Left lobe of liver (tissue), 2 donors: ENCODE measurements around the gene SPATS2L. TPM values are rescaled to one million over a fixed set of nuclear protein-coding genes. Genes with fewer than 3 reads are reported as not detected.

ENCODE experiments used
- ATAC-seq: fragments of 200-7000 bp; cut with Tn5 transposase; one replicate; pipeline ENCODE4 v1.9.1; 2020; ENCODE audit warnings: mild to moderate bottlenecking, moderate library complexity
- DNase-seq: peaks from one replicate; pipeline ENCODE4 v3.0.0-alpha.2; 2020; ENCODE audit warnings: low spot score
- total RNA-seq: library from RNA; stranded (reverse); gene quantifications from one replicate; pipeline ENCODE4 v1.2.1, GENCODE V29; 2021
- donor health status: DM: no; HTN: no; CAD: no; lungs with moderate emphysema.
- donor health status: DM: no; HTN: yes; CAD: no.

Gene SPATS2L
- total RNA-seq, 1 donor from 2014 or later = 66.8 TPM

DNA sequence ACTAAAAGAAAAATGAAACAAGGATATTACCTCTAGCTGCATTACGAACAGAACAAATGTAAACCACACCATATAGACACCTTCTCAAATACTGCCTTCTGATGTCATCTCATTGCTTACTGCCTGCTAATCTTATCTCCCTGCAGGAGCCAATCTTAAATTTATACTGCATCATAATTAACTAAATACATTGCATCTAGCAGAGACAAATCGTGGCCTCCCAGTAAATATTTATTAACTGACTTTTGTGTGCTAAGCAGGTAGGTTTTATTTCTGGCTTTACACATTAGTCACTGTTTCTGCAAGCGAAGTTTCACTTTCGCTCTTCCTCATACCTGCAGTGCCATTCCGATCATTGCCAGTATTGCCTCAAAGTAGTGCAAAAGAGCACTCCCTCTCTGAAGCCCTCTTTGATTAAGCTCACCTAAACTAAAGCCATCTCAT is 67.5 kb downstream of the SPATS2L start:
- peak; percentile 80 for ATAC-seq
- DNase-seq = no peak

DNA sequence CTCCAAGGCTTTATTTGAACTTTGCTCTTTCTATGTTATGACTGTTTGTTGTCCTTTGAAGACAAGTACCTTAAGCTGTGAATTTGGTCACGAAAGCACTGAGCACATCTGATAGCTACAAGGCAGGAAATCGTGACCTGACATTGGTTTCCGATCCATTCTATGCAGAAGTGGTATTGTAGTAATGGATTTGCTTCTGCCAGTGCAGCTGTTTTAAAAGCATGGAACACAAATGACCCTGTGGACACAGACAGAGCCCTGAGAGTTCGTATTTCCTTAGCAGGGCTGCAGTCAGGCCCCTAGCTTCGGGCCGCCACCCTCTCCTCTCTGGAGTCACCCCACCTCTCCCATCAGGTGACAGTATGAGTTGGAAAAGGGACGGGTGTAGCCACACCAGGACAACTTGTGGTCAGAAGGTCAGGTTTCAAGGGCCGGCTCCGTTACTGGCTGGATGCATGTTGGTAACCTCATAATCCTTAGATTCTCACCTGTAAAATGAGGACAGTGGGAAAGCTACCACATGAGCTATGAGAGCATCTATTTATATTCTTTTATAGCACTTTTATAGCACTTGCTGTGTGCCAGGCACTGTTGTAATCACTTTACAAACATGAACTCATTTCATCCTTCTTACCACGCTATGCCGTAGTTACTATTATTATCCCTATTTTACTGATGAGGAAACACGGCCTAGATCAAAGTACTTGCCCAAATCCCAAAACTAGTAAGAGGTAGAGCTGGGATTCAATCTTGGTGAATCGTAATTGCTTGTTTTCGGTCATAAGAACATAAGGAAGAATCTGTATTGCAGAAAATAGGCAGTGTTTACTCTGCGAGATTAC is 70.2 kb downstream of the SPATS2L start:
- DNase-seq (no peak), ATAC-seq (peak; percentile 42)

DNA sequence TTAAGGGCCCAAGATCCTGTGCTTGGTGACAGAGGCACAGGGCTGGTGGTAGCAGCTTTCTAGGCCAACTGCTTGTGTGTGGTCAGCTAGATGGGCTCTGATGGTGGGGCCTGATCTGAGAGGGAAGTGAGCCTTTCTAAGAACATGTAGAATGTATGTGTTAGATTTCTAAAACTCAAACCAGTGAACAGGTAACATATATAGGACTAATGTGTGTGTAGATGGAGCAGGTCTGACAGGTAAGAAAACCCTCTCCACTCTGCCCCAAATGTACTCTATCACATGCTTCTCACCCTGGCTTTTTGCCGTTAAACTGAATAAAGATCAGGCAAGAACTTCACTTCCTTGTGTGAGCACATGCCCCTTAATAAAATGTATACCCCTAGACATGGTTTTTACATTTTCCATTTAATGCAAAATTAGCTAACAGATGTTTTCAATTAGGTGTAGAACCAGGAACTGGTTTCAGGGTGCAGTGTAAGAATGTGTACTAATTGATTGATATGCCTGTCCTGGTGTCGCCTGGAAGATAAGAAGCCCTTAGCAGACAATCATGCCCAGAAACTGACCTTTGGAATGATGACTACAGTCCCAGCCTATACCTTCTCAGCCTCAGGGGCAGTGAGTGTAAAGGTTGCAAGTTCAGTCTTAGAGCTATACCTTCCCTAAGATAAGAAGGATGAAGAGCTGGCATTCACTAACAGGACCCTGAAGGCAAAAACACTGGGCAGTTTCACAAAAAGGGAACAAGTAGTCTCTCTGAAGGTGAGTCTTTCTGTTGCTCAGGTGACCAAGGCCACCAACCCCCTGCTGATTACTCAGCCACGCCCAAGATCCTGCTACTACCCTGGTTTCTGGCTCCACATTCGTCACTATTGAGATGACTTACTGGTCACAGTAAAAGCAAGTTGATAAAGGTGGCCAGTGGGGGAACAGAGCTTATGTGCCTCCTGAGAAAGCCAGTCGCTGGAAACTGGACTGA is 71.2 kb downstream of the SPATS2L start:
- no peak for DNase-seq

DNA sequence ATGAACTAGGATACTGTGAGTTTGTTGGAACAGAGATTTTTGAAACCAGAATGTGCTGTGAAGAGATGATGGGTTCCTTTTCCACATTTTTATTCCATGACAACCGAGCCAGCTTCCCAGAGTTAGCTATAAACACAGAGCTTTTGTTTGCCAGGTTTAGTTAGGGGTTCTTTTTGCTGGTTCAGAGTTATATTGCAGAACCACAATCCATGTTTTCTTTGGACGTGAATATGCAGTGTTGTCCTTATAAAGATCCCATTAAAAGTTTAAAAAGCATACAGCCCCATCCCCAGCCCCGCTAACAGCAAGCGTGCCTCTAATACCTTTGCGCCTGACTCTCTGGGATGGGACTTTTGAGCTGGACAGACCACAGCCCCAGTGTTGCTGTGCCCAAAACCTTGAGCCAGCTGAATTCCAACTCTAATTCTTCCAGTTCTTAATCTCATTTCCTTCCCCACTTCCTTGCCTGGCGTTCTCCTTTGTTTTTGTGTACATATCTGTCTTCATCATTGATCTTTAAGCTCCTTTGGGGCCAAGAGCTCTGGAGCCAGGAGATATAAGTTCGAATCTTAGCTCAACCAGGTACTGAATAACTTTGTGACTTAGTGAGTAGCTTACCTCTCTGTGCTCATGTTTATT is 72.3 kb downstream of the SPATS2L start:
- DNase-seq (no peak), ATAC-seq (no peak)

More for the DNA sequence above, 71.2 kb downstream of the SPATS2L start:
- peak; percentile 22 for ATAC-seq

DNA sequence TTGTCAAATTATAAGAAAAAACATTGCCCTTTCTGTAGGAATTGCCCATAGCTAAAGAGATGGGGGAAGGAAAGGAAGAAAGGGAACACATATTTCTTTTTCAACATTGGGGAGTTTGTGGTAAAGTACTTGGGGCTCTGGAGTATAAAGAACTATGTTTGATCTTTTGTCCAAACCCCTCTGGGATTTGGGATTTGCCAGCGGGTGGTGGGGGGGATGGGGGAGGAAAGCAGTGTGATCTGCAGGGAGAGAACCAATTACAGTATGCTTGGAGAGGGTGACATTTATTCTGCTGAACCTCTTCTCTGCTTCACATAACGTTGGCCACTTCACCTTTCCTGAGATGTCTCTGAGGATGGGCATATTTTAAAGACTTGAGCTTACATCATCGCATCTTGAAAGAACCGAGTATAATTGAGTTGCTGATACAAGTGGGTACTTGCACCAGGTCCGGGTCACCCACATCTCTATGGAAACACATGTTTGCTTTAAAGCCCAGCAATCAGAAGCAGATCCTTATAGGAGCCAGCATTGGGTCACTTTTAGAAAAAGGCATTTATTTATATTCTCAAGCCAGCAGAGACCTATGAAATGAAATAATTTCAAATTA is 73.1 kb downstream of the SPATS2L start:
- DNase-seq (no peak), ATAC-seq (no peak)

DNA sequence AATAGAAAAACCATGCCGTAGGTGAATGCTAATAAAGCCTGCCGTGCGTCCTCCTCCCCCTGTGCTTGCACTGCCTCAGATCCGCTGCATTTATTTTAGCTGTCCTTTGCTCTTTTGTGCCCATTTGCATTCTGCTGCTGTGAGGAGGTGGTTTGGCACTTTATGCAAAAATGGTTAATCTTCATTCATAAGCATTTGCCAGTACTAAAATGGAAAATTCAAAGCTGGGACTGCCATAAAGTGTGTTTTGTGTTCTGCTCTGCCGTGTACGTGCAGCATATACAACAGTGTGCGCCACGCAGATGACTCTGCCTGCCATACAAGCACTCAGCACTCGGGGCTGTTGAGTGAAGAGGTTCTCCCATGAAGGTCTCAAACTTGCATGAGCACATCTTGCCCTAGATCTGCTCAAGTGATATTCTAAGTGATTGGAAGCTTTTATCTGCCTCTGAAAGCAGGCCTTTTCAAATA is 73.6 kb downstream of the SPATS2L start:
- ATAC-seq (peak; percentile 26), DNase-seq (no peak)

DNA sequence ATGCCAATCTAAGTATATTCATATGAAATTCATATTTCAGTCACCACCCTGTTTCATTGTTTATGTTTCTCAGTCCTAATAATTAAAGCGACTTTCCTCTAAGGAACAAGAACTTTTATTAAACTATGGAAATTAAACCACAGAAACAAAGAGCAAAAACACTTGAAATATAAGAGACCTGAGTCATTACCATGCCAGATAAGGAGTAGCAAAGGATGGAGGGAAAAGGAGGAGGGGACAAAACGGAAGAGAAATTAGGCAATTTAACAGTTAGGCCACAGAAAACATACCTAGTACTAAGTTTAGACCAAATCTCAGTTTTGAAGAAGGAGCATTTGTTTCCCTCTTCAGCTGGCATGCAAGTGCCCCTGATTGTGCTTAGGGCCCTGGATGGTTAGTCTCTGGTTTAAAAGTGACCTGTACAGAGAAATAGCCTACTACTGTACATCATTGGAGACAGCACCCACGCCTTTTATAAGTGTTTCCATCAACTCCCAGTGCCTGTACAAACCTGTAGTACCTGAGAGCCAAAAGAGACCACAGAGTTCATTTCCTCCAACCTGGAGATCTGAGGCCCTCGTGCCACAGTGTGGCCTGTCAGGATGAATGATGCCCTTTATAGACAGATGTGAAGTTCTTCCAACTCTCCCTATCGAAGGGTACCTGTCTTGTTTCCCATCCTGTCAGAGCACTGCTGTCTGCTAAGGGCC is 74.5 kb downstream of the SPATS2L start:
- ATAC-seq (no peak), DNase-seq (no peak)

DNA sequence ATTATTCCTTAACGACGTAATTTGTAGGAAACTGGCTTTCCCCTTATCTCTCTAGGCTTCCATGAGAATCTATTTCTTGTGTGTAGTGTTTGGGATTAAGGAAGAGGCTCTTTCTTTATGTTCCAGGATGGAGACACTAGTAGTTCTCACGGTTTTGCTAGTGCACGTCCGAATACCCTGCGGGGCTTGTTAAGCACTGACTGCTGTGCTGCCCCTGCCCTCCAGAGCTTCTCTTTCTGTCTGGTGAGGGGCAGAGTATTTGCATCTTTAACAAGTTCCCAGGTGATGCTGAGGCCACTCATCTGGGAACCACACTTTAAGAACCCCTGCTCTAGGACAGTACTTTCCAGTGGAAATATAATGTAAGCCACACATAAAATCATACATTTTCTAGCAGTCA is 76.4 kb downstream of the SPATS2L start:
- ATAC-seq (no peak), DNase-seq (no peak)

DNA sequence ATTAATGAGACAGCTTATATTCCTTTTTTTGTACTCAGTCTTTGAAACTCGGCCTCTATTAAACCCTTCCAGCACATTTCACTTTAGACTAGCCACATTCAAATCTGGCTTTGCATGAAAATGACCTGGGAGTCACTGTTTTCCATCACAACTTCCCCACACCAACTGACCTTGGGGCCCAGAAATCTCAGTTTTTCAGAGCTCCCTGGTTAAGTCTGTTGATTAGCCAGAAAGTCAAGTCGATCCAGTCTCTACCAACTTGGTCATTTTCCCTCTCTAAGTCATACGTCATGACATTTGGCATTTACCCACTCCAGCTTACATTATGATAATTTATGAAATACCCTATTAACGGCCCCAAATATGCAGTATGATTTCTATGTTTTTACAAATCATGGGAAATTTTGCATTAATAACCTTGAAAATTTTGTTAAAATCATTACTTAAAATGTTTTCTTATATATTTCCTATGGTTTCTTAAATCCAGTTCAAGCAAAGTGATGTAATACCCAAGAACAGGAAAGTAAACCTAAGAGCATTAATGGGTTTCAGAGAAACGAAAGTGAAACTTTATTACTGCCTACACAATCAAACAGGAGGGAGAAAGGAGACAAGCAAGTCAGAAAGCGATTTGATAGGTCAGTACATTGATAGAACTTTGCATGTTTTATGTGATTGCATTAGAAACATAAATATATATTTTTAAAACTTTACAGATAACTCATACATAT is 77.1 kb downstream of the SPATS2L start:
- ATAC-seq = peak; percentile 73
- DNase-seq = no peak

DNA sequence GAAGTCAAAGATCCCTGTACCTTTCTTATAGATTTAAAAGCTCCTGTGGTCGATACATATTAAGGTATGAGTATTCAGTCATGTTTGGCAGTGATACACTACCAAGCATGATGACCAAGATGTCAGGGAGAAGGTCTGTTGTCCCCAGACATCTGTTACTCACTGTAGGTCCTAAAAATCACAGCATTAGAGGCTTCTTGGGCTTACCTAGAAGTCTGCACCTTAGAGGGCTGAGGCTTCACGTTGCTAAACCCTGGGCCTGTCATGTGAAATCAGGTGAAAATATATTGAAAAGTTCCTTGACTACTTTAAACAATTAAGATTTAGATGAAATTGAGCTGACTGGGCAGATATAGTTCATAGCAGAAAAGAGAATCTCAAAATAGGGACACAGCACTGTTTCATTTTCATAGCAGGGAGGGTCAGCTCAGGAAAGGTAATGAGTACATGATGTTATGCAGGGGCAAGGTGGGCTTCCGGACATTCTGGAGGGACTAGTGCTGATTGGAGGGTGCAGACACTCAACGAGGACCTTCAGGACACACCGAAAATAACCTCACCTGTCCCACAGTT is 78.7 kb downstream of the SPATS2L start:
- DNase-seq (no peak), ATAC-seq (no peak)

DNA sequence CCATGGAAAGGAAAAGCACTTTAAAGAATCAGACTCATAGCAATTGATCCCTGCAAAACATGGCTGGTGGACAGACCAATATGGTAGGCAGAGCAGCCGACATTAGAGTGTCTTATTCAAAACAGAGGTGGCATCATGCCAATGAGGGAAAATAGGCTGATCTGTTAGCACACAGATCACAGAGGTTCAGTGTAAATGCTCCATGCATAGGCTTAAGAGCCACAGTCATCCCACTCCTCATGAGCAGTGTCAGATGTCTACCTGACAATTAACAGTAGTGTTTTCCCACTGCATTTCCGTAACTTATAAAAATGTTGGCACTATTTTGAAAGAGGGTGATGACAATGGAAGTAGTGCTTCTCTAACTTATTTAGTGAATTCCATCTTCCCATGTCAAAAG is 86.7 kb downstream of the SPATS2L start:
- no peak for ATAC-seq
- DNase-seq = no peak

DNA sequence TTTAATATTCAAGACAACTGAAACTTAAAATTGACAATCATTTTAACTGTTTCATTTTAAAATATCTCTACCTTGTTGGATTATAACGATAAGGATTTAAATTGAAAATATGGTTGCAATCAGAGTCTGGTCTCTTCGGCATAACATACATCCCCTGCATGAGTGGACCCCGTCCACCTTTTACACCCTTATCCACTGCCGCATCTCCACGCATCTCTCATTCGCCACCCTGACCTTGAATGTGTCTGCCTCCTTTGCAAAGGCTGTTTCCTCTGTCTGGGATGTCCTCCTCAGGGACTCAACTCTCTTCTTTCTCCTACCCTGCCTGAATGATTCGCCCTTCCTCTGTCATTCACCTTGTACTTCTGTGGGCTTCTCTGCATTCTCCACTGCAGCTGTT is 87.6 kb downstream of the SPATS2L start:
- no peak for DNase-seq

DNA sequence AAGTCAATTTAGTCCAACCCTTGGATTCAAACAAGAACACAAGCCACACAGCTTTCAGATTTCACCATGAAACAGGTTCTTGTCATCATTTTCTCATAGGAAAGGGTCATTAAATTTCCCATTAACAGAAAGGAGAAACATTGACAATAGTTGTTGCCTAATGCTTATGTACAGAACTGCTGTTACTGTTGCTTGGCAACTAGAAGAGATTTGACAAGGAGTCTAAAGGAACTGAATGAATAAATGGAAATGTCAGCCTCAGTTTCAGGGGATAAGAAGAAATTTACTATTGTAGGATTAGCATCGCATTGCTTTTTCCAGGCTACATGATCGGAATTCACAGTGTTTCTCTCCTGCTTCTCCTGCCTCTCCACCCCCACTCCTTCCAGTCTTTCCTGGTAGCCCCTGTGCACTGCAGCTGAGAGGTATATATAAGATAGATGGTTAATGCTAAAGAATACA is 90.3 kb downstream of the SPATS2L start:
- ATAC-seq (no peak), DNase-seq (no peak)

More for the DNA sequence above, 87.6 kb downstream of the SPATS2L start:
- no peak for ATAC-seq

DNA sequence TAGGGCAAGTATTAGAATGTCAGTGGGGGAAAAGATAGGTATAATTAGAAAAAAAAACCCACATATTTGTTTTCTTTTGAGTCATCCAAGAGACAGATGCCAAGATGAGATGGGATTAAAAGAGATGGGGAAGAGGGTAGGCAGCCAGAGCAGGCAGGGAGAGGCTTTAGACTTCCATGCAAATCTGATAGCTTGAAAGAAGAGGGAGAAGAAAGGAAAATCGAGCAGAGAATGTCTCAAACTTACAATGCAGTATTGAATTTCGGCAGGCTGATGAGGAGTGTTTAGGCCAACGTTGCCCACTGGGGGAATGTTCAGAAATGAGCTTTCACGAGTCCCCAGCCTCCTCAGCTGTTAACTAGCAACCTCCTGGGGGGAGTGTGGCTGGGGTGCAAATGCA is 91.3 kb downstream of the SPATS2L start:
- DNase-seq (no peak), ATAC-seq (no peak)

DNA sequence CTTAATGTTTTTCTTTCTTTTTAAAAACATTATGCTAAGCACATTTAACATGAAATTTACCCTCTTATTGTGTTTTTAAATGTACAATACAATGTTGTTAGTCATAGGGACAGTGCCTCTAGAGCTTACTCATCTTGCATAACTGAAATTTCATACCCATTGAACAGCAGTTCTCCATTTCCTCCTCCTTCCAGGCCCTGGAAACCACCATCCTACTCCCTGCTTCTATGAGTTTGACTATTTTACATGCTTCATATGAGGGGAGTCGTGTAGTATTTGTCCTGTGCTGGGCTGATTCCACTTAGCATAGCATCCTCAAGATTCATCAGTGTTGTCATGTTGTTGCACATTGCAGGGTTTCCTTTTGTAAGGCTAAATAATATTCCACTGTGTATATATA is 92.6 kb downstream of the SPATS2L start:
- no peak for ATAC-seq

DNA sequence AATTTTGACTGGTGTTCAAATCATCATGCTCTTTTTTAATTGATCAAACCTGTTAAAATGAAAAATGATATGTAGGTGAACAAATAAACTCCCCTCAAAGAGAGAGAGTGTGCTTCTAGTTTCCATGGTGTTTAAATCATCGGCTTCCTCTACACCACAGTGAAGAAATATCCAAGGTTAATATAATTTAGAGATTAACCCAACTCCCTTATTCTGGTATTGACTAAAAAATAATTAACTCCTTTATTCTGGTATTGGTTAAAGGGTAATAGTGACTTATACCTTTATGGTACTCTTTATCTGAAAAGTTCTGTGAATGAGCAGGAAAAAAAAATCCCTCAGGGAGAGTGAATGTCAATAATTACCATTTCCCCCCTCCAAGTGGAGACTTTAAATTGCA is 93.1 kb downstream of the SPATS2L start:
- DNase-seq (no peak), ATAC-seq (no peak)

More for the DNA sequence above, 92.6 kb downstream of the SPATS2L start:
- no peak for DNase-seq

DNA sequence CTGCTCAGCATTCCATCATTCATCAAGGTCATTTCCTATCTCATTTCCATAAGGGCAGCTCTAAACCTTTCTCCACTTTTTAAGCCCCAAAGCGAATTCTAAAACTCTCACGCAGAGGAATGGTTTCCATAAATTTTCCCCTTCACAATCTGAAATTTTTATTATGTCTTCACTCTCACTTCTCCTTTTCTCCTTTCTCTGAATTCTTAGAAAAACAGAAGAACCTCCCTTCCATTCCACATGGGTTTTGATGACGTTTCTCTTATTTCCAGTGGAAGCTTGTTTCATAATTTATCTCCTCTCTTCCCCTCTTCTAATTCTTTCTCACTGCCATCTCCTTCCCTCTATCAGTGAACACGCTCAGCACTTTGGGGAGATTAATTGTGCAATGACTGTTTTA is 97.3 kb downstream of the SPATS2L start:
- DNase-seq (no peak), ATAC-seq (no peak)

DNA sequence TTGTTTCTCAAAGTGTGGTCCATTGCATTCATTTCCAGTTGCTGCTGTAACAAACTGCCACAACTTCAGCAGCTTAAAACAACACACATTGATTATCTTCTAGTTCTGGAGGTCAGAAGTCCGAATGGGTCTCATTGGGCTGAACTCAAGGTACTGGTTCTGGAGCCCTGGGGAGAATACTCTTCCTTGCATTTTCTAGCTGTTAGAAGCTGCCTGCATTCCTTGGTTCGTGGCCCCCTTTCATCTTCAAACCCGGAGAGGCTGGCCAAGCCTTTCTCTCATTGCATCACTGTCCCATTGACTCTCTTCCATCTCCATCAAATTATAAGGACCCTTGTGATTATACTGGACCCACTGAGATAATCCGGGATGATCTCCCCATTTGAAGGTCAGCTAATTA is 98.1 kb downstream of the SPATS2L start:
- ATAC-seq (no peak), DNase-seq (no peak)
